A673 (cell line): ENCODE results near the gene NPR3.

Experiments used
- EZH2 ChIP-seq: fragments of 200-600 bp; sonication (generic); IDR thresholded peaks from 2 replicates; pipeline ENCODE4 v1.6.1; 2017; ENCODE audit warnings: borderline replicate concordance, low read depth, mild to moderate bottlenecking, mixed read lengths, antibody characterized with exemption, low read length; ENCODE audit not compliant: poor library complexity, severe bottlenecking
- TF ChIP-seq, protein P1 (sequence below): fragments of 300-800, 200-600 bp; sonication (generic); conservative IDR thresholded peaks from 2 replicates; pipeline ENCODE4 v1.5.1; 2017; ENCODE audit warnings: low read depth, mild to moderate bottlenecking, antibody characterized with exemption, low read length, moderate library complexity, mixed read lengths

DNA sequence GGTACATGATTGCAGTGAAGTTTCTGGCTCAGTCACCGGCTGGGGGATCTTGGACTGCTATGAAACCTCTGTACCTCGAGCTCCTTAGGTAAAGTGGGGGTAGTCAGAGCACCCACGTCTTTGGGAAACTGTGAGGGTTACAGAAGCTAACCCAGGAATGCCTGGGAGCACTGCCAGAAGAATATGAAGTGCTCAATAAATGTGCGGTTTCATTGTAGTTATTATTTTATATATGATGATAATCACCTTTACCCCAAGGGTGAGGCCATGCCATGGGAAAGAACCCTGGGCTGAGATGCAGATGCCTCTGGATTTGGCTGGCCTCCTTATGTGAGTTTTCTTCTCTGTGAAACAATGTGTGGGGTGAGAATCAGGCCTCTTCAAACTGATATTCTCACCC is 3.7 kb downstream of the NPR3 start:
- TF ChIP-seq EZH2, result no peak
- TF ChIP-seq, protein P1, sequence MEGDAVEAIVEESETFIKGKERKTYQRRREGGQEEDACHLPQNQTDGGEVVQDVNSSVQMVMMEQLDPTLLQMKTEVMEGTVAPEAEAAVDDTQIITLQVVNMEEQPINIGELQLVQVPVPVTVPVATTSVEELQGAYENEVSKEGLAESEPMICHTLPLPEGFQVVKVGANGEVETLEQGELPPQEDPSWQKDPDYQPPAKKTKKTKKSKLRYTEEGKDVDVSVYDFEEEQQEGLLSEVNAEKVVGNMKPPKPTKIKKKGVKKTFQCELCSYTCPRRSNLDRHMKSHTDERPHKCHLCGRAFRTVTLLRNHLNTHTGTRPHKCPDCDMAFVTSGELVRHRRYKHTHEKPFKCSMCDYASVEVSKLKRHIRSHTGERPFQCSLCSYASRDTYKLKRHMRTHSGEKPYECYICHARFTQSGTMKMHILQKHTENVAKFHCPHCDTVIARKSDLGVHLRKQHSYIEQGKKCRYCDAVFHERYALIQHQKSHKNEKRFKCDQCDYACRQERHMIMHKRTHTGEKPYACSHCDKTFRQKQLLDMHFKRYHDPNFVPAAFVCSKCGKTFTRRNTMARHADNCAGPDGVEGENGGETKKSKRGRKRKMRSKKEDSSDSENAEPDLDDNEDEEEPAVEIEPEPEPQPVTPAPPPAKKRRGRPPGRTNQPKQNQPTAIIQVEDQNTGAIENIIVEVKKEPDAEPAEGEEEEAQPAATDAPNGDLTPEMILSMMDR, result no peak
